Hepatocyte (in vitro differentiated cells): ENCODE measurements around the gene MBP. TPM values are rescaled to one million over a fixed set of nuclear protein-coding genes. Genes with fewer than 3 reads are reported as not detected.
A peak's percentile ranks its signal among the peaks of the same experiment; 100 is the strongest.

Experiments used
- DNase-seq: peaks from one replicate; pipeline ENCODE4 v3.0.0-alpha.2; 2016; ENCODE audit warnings: low spot score
- H2AFZ ChIP-seq: fragments of 200-600 bp; sonication (generic); 2 replicates; pipeline ENCODE4 v1.6.0; 2016; ENCODE audit warnings: antibody characterized with exemption, mild to moderate bottlenecking
- H3K27ac ChIP-seq: fragments of 200-600 bp; sonication (generic); 2 replicates; pipeline ENCODE4 v1.5.1; 2016; ENCODE audit warnings: mild to moderate bottlenecking
- H3K27me3 ChIP-seq: fragments of 200-600 bp; sonication (generic); 2 replicates; pipeline ENCODE4 v1.6.1; 2016
- H3K36me3 ChIP-seq: fragments of 200-600 bp; sonication (generic); replicated peaks from 2 replicates; pipeline ENCODE4 v1.5.1; 2016; ENCODE audit warnings: low read depth; ENCODE audit not compliant: insufficient read depth
- H3K4me1 ChIP-seq: fragments of 200-600 bp; sonication (generic); 2 replicates; pipeline ENCODE4 v1.5.1; 2016; ENCODE audit warnings: mild to moderate bottlenecking, moderate library complexity; ENCODE audit not compliant: insufficient read depth
- H3K4me2 ChIP-seq: fragments of 200-600 bp; sonication (generic); 2 replicates; pipeline ENCODE4 v1.6.0; 2016
- H3K4me3 ChIP-seq: fragments of 200-600 bp; sonication (generic); 2 replicates; pipeline ENCODE4 v1.5.1; 2016; ENCODE audit warnings: mild to moderate bottlenecking
- H3K79me2 ChIP-seq: fragments of 200-600 bp; sonication (generic); 2 replicates; pipeline ENCODE4 v1.6.0; 2017; ENCODE audit warnings: mild to moderate bottlenecking
- H3K9me2 ChIP-seq: fragments of 200-600 bp; sonication (generic); replicated peaks from 2 replicates; pipeline ENCODE4 v1.6.0; 2017; ENCODE audit warnings: mild to moderate bottlenecking; ENCODE audit not compliant: insufficient read depth
- H3K9me3 ChIP-seq: fragments of 200-600 bp; sonication (generic); 2 replicates; pipeline ENCODE4 v1.5.1; 2016; ENCODE audit warnings: low read depth, mild to moderate bottlenecking
- H4K20me1 ChIP-seq: fragments of 200-600 bp; sonication (generic); 2 replicates; pipeline ENCODE4 v1.6.0; 2016; ENCODE audit warnings: mild to moderate bottlenecking; ENCODE audit not compliant: insufficient read depth, poor library complexity, severe bottlenecking
- CTCF ChIP-seq: fragments of 200-600 bp; sonication (generic); IDR thresholded peaks from 2 replicates; pipeline ENCODE4 v1.5.1; 2016; ENCODE audit warnings: antibody characterized with exemption, mild to moderate bottlenecking; ENCODE audit not compliant: poor library complexity
- EZH2 ChIP-seq: fragments of 200-600 bp; sonication (generic); IDR thresholded peaks from 2 replicates; pipeline ENCODE4 v1.6.1; 2016; ENCODE audit warnings: antibody characterized with exemption, mild to moderate bottlenecking, borderline replicate concordance
- EZH2phosphoT487 ChIP-seq: fragments of 200-600 bp; sonication (generic); IDR thresholded peaks from one replicate; pipeline ENCODE4 v1.6.1; 2018; ENCODE audit warnings: antibody characterized with exemption, mild to moderate bottlenecking, low read depth, moderate library complexity; ENCODE audit not compliant: unreplicated experiment, severe bottlenecking
- WGBS: methylation state at CpG from one replicate; pipeline ENCODE4 v1.1.6; 2016; ENCODE audit warnings: low lambda C conversion rate; ENCODE audit errors: missing lambda C conversion rate; 5-methylcytosine and 5-hydroxymethylcytosine counted together
- polyA plus RNA-seq: library from polyadenylated mRNA; unstranded; fragments of >200 nt; fragmentation: Nextera tagmentation; extraction: Ambion mirVana; gene quantifications from 2 replicates; pipeline ENCODE4 v1.2.1, GENCODE V29; 2016
- total RNA-seq: library from RNA; depleted of rRNA; stranded (reverse); fragments of >200 nt; gene quantifications from 2 replicates; pipeline ENCODE4 v1.2.3, GENCODE V29; 2014

Gene MBP
- total and polyA plus RNA-seq, 2 experiments from 2014 or later, result 21.6 to 22.1 TPM

- no peak for DNase-seq
- Histone ChIP-seq H3K4me3 (no peak overlapping the region), H2AFZ (no peak overlapping the region), H3K79me2 (peaks cover 4% of the 10 kb centered on the region), H3K4me1 (peaks cover 27% of the 10 kb centered on the region), H3K4me2 (no peak overlapping the region), H4K20me1 (no peaks in the 10 kb centered on the region), H3K27me3 (no peaks in the 10 kb centered on the region), H3K36me3 (no peaks in the 10 kb centered on the region), H3K27ac (no peak overlapping the region), H3K9me2 (no peaks in the 10 kb centered on the region), H3K9me3 (no peaks in the 10 kb centered on the region)
- 80% methylated on average over 3 of the region's 3 CpGs for WGBS
- TF ChIP-seq CTCF (no peak), EZH2phosphoT487 (no peak), EZH2 (no peak)
Measured at GRCh38 chr18:77110400-77110799, 22.2 kb downstream of the MBP start.

GRCh38 chr18:77109648-77110019 is 22.9 kb downstream of the MBP start:
- TF ChIP-seq CTCF (no peak), EZH2phosphoT487 (no peak), EZH2 (no peak)
- Histone ChIP-seq H3K4me3 (no peak overlapping the region), H3K27ac (no peak overlapping the region), H3K4me1 (peaks cover 20% of the 10 kb centered on the region), H3K27me3 (no peaks in the 10 kb centered on the region), H4K20me1 (no peaks in the 10 kb centered on the region), H2AFZ (no peak overlapping the region), H3K36me3 (no peaks in the 10 kb centered on the region), H3K9me2 (no peaks in the 10 kb centered on the region), H3K4me2 (no peak overlapping the region), H3K9me3 (no peaks in the 10 kb centered on the region), H3K79me2 (peaks cover 4% of the 10 kb centered on the region)
- no peak for DNase-seq
- WGBS, result 93% methylated on average over 5 of the region's 5 CpGs

- H4K20me1 ChIP-seq, result no peaks in the 10 kb centered on the region
- no peak for TF ChIP-seq EZH2phosphoT487
- no peak for TF ChIP-seq EZH2
- TF ChIP-seq CTCF, result no peak
- DNase-seq, result no peak
- no peak overlapping the region for H2AFZ ChIP-seq
- H3K27ac ChIP-seq, result peak overlapping the region; percentile 20
- H3K4me3 ChIP-seq, result no peak overlapping the region
- H3K4me1 ChIP-seq, result peaks cover 22% of the 10 kb centered on the region
- H3K4me2 ChIP-seq, result no peak overlapping the region
- H3K79me2 ChIP-seq, result peaks cover 4% of the 10 kb centered on the region
- H3K9me3 ChIP-seq, result no peaks in the 10 kb centered on the region
- no peaks in the 10 kb centered on the region for H3K36me3 ChIP-seq
- H3K9me2 ChIP-seq, result no peaks in the 10 kb centered on the region
- H3K27me3 ChIP-seq, result no peaks in the 10 kb centered on the region
- 77% methylated on average over 7 of the region's 7 CpGs for WGBS
Measured at GRCh38 chr18:77108821-77109647, 23.5 kb downstream of the MBP start.
